UCSD-AML1 (cell line): ENCODE results near the gene SERPINH1.

Source experiments
- DNase-seq: peaks from one replicate; lab custom pipeline; 2025; ENCODE audit not compliant: unreplicated experiment; lab: John Stamatoyannopoulos, UW

The SERPINH1 gene

GRCh38 chr11:75554258-75555022 lies 7.6 kb upstream of the SERPINH1 start:
- DNase-seq, result peak; percentile 58

- DNase-seq, result no peak
Measured at GRCh38 chr11:75555079-75555811, 6.8 kb upstream of the SERPINH1 start.

- no peak for DNase-seq
Measured at GRCh38 chr11:75556275-75556674, 5.8 kb upstream of the SERPINH1 start.

GRCh38 chr11:75557666-75558494 lies 4.2 kb upstream of the SERPINH1 start:
- no peak for DNase-seq

- DNase-seq, result peak; percentile 52
Measured at GRCh38 chr11:75558939-75559843, 2.9 kb upstream of the SERPINH1 start.

- no peak for DNase-seq
Measured at GRCh38 chr11:75560644-75561043, 1.4 kb upstream of the SERPINH1 start.

- DNase-seq, result no peak
Measured at GRCh38 chr11:75561426-75562047, 516 bp upstream of the SERPINH1 start.

- DNase-seq, result peak; percentile 67
Measured at GRCh38 chr11:75562836-75563484, 907 bp downstream of the SERPINH1 start.

GRCh38 chr11:75563501-75563977 lies 1.5 kb downstream of the SERPINH1 start:
- DNase-seq, result no peak

GRCh38 chr11:75563978-75564552 lies 2.0 kb downstream of the SERPINH1 start:
- DNase-seq, result no peak

GRCh38 chr11:75565221-75565814 lies 3.3 kb downstream of the SERPINH1 start:
- no peak for DNase-seq

- no peak for DNase-seq
Measured at GRCh38 chr11:75565916-75566762, 4.1 kb downstream of the SERPINH1 start.

- no peak for DNase-seq
Measured at GRCh38 chr11:75566763-75567279, 4.8 kb downstream of the SERPINH1 start.

- DNase-seq, result no peak
Measured at GRCh38 chr11:75567971-75568370, 5.9 kb downstream of the SERPINH1 start.

GRCh38 chr11:75568616-75569219 lies 6.7 kb downstream of the SERPINH1 start:
- DNase-seq, result no peak

- DNase-seq, result no peak
Measured at GRCh38 chr11:75570559-75571139, 8.6 kb downstream of the SERPINH1 start.

- no peak for DNase-seq
Measured at GRCh38 chr11:75571625-75572024, 9.6 kb downstream of the SERPINH1 start.
